Measurements from ENCODE around the gene AGO4.
"Not testable (repeated sequence)": the region's sequence is repeated elsewhere in the genome, so short reads cannot be mapped to it uniquely, and the experiment has no call there.

DNA sequence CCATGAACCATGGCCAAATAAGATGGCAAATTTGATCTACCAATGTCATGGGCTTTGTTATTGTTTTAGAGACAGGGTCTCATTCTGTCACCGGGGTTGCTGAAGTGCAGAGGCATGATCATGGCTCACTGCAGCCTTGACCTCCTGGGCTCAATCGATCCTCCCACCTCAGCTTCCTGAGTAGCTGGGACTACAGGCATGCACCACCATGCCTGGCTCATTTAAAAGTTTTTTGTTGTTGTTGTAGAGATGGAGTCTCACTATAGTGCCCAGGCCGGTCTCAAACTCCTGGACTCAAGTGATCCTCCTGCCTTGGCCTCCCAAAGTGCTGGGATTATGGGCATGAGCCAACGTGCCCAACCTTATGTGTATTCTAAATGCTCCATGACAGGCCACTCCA, 66.3 kb downstream of the AGO4 start:
- not testable (repeated sequence) for TF ChIP-seq CTCF (conservative IDR thresholded peaks at IDR 0.05 in 1 of 2, IDR thresholded peaks at IDR 0.05 in 1 of 2; ENCODE audit: extremely low read depth in 1 of 2, insufficient read depth in 1 of 2, low read depth in 1 of 2, low read length in 2 of 2); EZH2 (IDR thresholded peaks at IDR 0.05; ENCODE audit: borderline replicate concordance, low read length)

All from mammary epithelial cell (primary cell).